ENCODE measurements around the gene BRF1. TPM values are rescaled to one million over a fixed set of nuclear protein-coding genes. Genes with fewer than 3 reads are reported as not detected.

Gene BRF1
- total and polyA plus RNA-seq, 9 donors: 20.4 to 47.3 (median 37.1) TPM

- intact Hi-C loops (cut with DNase I): loop anchor here in 1 of 4 donors (2.0 kb wide), 1 partner anchor 14 kb away; the partner anchor contains the start of gene BRF1
- peak overlapping the region in 1 of 2 donors; percentile 78 for H3K27ac ChIP-seq
- peak overlapping the region; percentile 80 for H3K4me3 ChIP-seq
- TF ChIP-seq EP300 (IDR thresholded peaks at IDR 0.05) (no peak), POLR2A (IDR thresholded peaks at IDR 0.05) (no peak), CTCF (IDR thresholded peaks at IDR 0.05) (no peak)
- H3K4me1 ChIP-seq (ENCODE audit: insufficient read depth): peaks cover 14% of the 10 kb centered on the region
- H3K9me3 ChIP-seq: no peaks in the 10 kb centered on the region
- no peaks in the 10 kb centered on the region for H3K36me3 ChIP-seq
- peak in 4 of 5 donors; percentile 21 to 58 (median 56) for DNase-seq
- H3K27me3 ChIP-seq: no peaks in the 10 kb centered on the region
- WGBS, 3 donors: 0 to 1% (median 1%) methylated on average over 33 to 54 of the region's 54 CpGs
Observed at GRCh38 chr14:105315211-105315721, 14.5 kb upstream of the BRF1 start.

GRCh38 chr14:105314287-105315200 lies 13.7 kb upstream of the BRF1 start, which contains the start of gene PACS2:
Gene PACS2, plus strand, starts transcription at chr14:105314748. Its CDS starts 171 bp downstream, at chr14:105314919.
- no peaks in the 10 kb centered on the region for H3K27me3 ChIP-seq
- H3K9me3 ChIP-seq: no peaks in the 10 kb centered on the region
- TF ChIP-seq POLR2A (IDR thresholded peaks at IDR 0.05) (peak; percentile 30), CTCF (IDR thresholded peaks at IDR 0.05) (no peak)
- H3K4me3 ChIP-seq: peak within 1 kb of the TSS; percentile 85
- no peaks in the 10 kb centered on the region for H3K36me3 ChIP-seq
- 0 to 1% (median 0%) methylated on average over 43 to 160 of the region's 163 CpGs for WGBS, 3 donors
- peak within 1 kb of the TSS; percentile 92 to 98 for H3K27ac ChIP-seq
- peaks cover 14% of the 10 kb centered on the region for H3K4me1 ChIP-seq (ENCODE audit: insufficient read depth)
- DNase-seq: peak; percentile 72 to 89 (median 84)
- intact Hi-C loops (cut with DNase I): loop anchor here in 1 of 4 donors (2.0 kb wide), 1 partner anchor 14 kb away; the partner anchor contains the start of gene BRF1

- DNase-seq: peak in 4 of 5 donors; percentile 42 to 71 (median 48)
- TF ChIP-seq EP300 (IDR thresholded peaks at IDR 0.05) (no peak), CTCF (IDR thresholded peaks at IDR 0.05) (no peak), POLR2A (IDR thresholded peaks at IDR 0.05) (no peak)
- H3K36me3 ChIP-seq: no peaks in the 10 kb centered on the region
- 7 to 19% (median 7%) methylated on average over 33 to 48 of the region's 48 CpGs for WGBS, 3 donors
- H3K27me3 ChIP-seq: no peaks in the 10 kb centered on the region
- peak overlapping the region; percentile 92 to 98 for H3K27ac ChIP-seq
- intact Hi-C loops (cut with DNase I): loop anchor here in 1 of 4 donors (2.0 kb wide), 1 partner anchor 13 kb away; the partner anchor contains the start of gene BRF1
- no peaks in the 10 kb centered on the region for H3K9me3 ChIP-seq
- peaks cover 14% of the 10 kb centered on the region for H3K4me1 ChIP-seq (ENCODE audit: insufficient read depth)
- H3K4me3 ChIP-seq: peak overlapping the region; percentile 85
Observed at GRCh38 chr14:105313381-105314286, 12.8 kb upstream of the BRF1 start.

GRCh38 chr14:105312973-105313372 lies 12.2 kb upstream of the BRF1 start:
- Histone ChIP-seq H3K27me3 (no peaks in the 10 kb centered on the region), H3K4me3 (no peak overlapping the region), H3K36me3 (no peaks in the 10 kb centered on the region), H3K4me1 (ENCODE audit: insufficient read depth) (peaks cover 14% of the 10 kb centered on the region), H3K27ac (peak overlapping the region in 1 of 2 donors; percentile 92), H3K9me3 (no peaks in the 10 kb centered on the region)
- DNase-seq: no peak
- TF ChIP-seq EP300 (IDR thresholded peaks at IDR 0.05) (no peak), POLR2A (IDR thresholded peaks at IDR 0.05) (no peak), CTCF (IDR thresholded peaks at IDR 0.05) (no peak)
- 90 to 93% (median 90%) methylated on average over 13 of the region's 13 CpGs for WGBS, 3 donors
- intact Hi-C loops (cut with DNase I): no loop called here

Measured in ovary (tissue), 9 donors.